Nephron (organoid): ENCODE results near the gene KCNN1.
"Not testable (repeated sequence)": the region's sequence is repeated elsewhere in the genome, so short reads cannot be mapped to it uniquely, and the experiment has no call there.

ENCODE experiments used
- H3K27ac Mint-ChIP-seq, 3 experiments: 2 replicates each; pipeline ENCODE4 v1.8.0; 2020; ENCODE audit warnings: mixed read lengths in 3 of 3, mild to moderate bottlenecking in 2 of 3, moderate library complexity in 1 of 3
- H3K27me3 Mint-ChIP-seq: 2 replicates; pipeline ENCODE4 v1.8.0; 2021; ENCODE audit warnings: low read depth, mild to moderate bottlenecking, moderate library complexity, mixed read lengths
- H3K36me3 Mint-ChIP-seq: 2 replicates; pipeline ENCODE4 v1.8.0; 2020; ENCODE audit warnings: low read depth, mixed read lengths
- H3K4me1 Mint-ChIP-seq: 2 replicates; pipeline ENCODE4 v1.8.0; 2020; ENCODE audit warnings: mixed read lengths
- H3K4me3 Mint-ChIP-seq, 3 experiments: 2 replicates each; pipeline ENCODE4 v1.8.0; 2020; ENCODE audit warnings: mild to moderate bottlenecking in 3 of 3, mixed read lengths in 3 of 3, moderate library complexity in 2 of 3
- H3K9me3 Mint-ChIP-seq: 2 replicates; pipeline ENCODE4 v1.8.0; 2020; ENCODE audit warnings: mixed read lengths
- CTCF ChIP-seq, 3 experiments: fragments of 200-600 bp; sonication (generic); IDR thresholded peaks; one replicate each; pipeline ENCODE4 v1.5.0; 2021; ENCODE audit warnings: antibody characterized with exemption in 3 of 3; ENCODE audit not compliant: unreplicated experiment in 3 of 3

Gene KCNN1

DNA sequence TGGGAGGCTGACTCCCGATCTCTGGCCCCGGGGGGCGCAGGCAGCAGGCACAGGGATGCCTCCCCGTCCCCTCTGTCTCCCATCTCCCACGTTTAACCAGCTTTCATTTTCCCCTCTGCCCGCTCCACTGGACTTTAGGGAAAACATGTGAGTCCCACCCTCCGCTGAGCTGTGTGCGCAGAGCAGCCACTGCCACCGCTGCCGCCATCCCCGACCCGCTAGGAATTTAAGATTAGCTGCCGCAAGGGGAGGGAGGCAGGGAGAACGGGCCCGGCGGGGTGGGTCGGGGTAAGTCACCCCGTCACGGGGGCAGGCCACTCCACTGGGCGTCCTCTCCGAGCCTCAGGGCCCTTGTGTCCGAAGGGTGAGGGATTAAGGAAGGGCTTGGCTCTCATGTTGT is 15.5 kb downstream of the KCNN1 start:
- no peaks in the 10 kb centered on the region for H3K27me3 Mint-ChIP-seq
- H3K27ac Mint-ChIP-seq, result no peak overlapping the region
- H3K36me3 Mint-ChIP-seq, result peaks cover 17% of the 10 kb centered on the region
- no peak for TF ChIP-seq CTCF (IDR thresholded peaks at IDR 0.05; ENCODE audit: unreplicated experiment in 3 of 3)
- H3K4me1 Mint-ChIP-seq, result no peaks in the 10 kb centered on the region
- H3K9me3 Mint-ChIP-seq, result no peaks in the 10 kb centered on the region
- H3K4me3 Mint-ChIP-seq, result no peak overlapping the region

GRCh38 chr19:17985037-17985818 is 18.3 kb downstream of the KCNN1 start:
- no peak for TF ChIP-seq CTCF (IDR thresholded peaks at IDR 0.05; ENCODE audit: unreplicated experiment in 3 of 3)
- no peak overlapping the region for H3K4me3 Mint-ChIP-seq
- no peak overlapping the region for H3K27ac Mint-ChIP-seq
- peaks cover 17% of the 10 kb centered on the region for H3K36me3 Mint-ChIP-seq
- H3K4me1 Mint-ChIP-seq, result no peaks in the 10 kb centered on the region
- H3K9me3 Mint-ChIP-seq, result no peaks in the 10 kb centered on the region
- H3K27me3 Mint-ChIP-seq, result no peaks in the 10 kb centered on the region

GRCh38 chr19:17986569-17986968 is 19.7 kb downstream of the KCNN1 start:
- not testable (repeated sequence) for H3K4me1 Mint-ChIP-seq, H3K27me3 Mint-ChIP-seq, H3K9me3 Mint-ChIP-seq, H3K27ac Mint-ChIP-seq, H3K4me3 Mint-ChIP-seq
- peaks cover 17% of the 10 kb centered on the region for H3K36me3 Mint-ChIP-seq

DNA sequence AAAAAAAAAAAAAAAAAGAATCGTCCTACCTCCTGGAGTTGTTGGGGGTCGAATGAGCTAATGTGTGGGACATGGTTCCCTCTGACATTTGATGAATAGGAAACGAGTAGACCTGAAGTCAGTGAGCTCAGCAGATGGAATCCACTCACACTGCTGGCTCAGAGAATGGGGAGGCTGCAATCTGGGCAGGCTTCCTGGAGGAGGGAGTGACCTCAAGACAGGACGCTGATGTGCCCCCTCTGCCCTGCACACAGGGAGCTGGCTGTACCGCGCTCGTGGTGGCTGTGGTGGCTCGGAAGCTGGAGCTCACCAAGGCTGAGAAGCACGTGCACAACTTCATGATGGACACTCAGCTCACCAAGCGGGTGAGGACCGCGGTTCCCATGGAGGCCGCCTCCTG is 21.3 kb downstream of the KCNN1 start:
- H3K4me1 Mint-ChIP-seq, result no peaks in the 10 kb centered on the region
- H3K4me3 Mint-ChIP-seq, result no peak overlapping the region
- TF ChIP-seq CTCF (IDR thresholded peaks at IDR 0.05; ENCODE audit: unreplicated experiment in 3 of 3), result no peak
- H3K9me3 Mint-ChIP-seq, result no peaks in the 10 kb centered on the region
- H3K27ac Mint-ChIP-seq, result no peak overlapping the region
- H3K36me3 Mint-ChIP-seq, result peaks cover 13% of the 10 kb centered on the region
- no peaks in the 10 kb centered on the region for H3K27me3 Mint-ChIP-seq

- Mint-ChIP-seq H3K27me3 (no peaks in the 10 kb centered on the region), H3K4me1 (no peaks in the 10 kb centered on the region), H3K4me3 (no peak overlapping the region), H3K36me3 (peaks cover 13% of the 10 kb centered on the region), H3K9me3 (no peaks in the 10 kb centered on the region), H3K27ac (no peak overlapping the region)
- no peak for TF ChIP-seq CTCF (IDR thresholded peaks at IDR 0.05; ENCODE audit: unreplicated experiment in 3 of 3)
Measured at GRCh38 chr19:17989425-17990094, 22.7 kb downstream of the KCNN1 start.

DNA sequence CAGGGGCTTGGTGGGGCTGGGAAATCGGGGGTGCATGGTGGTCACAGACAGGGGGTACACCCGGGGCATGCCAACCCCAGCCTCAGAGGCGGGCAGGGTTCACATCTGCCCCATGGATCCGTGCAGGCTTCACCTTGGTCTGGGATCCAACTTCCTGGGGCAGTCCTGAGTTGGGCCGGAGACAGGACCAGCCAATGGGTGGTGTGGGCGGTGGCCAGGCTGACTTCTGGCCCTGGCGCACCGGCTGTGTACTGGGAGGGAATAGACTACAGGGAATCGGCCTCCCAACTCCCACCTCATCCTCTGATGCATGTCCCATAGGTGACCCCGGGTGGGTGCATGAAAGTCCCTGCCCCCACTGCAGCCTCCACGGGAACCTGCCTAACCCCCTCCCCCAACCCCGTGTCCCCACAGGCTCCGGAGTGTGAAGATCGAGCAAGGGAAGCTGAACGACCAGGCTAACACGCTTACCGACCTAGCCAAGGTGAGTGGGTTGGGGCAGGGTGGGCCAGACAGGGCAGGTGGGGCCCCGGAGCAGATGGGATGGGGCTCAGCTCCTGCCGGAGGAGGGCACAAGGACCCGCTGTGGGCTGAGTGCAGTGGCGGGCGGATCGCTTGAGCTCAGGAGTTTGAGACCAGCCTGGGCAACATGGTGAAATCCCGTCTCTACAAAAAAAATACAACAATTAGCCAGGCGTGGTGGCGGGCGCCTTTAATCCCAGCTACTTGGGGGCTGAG is 26.3 kb downstream of the KCNN1 start:
- Mint-ChIP-seq H3K4me1 (no peaks in the 10 kb centered on the region), H3K4me3 (no peak overlapping the region), H3K27ac (no peak overlapping the region), H3K27me3 (no peaks in the 10 kb centered on the region), H3K36me3 (peaks cover 8% of the 10 kb centered on the region), H3K9me3 (no peaks in the 10 kb centered on the region)
- TF ChIP-seq CTCF (IDR thresholded peaks at IDR 0.05; ENCODE audit: unreplicated experiment in 3 of 3), result no peak
